GM08714 (cell line): ENCODE results near the gene TNNI2.

Experiments
- H3K4me3 ChIP-seq: fragments of 200-500 bp; sonication (Bioruptor generic); 2 replicates; pipeline ENCODE4 v1.5.1; 2014; ENCODE audit warnings: mild to moderate bottlenecking, low read length, inconsistent platforms
- ZNF274 ChIP-seq: IDR thresholded peaks from 2 replicates; pipeline ENCODE4 v1.6.1; 2012; ENCODE audit warnings: mild to moderate bottlenecking, low read depth, low read length

Gene TNNI2

GRCh38 chr11:1889941-1890855 is 51.4 kb downstream of the TNNI2 start:
- no peak overlapping the region for H3K4me3 ChIP-seq
- TF ChIP-seq ZNF274 = no peak
